ENCODE data around the gene HPN.

The HPN gene

DNA sequence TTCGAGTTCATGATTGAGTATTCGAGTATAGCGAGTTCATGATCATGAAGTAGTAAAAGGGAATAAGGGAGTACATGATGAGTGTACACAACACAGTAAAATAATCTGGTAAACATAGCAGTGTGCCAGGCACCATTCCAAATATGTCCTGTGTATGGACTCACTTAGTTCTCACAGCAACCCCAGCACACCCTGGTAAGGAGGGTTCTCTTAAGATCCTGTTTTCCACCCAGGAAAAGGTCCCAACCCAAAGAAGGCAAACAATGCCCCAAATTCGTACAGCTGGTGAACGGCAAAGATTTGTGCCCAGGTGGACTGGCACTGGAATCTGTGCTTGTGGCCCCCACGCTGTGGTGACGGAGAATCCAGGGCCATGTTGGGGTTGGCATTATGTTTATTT lies 21.4 kb downstream of the HPN start:
- DNase-seq (ENCODE audit: low read depth), result no peak

DNA sequence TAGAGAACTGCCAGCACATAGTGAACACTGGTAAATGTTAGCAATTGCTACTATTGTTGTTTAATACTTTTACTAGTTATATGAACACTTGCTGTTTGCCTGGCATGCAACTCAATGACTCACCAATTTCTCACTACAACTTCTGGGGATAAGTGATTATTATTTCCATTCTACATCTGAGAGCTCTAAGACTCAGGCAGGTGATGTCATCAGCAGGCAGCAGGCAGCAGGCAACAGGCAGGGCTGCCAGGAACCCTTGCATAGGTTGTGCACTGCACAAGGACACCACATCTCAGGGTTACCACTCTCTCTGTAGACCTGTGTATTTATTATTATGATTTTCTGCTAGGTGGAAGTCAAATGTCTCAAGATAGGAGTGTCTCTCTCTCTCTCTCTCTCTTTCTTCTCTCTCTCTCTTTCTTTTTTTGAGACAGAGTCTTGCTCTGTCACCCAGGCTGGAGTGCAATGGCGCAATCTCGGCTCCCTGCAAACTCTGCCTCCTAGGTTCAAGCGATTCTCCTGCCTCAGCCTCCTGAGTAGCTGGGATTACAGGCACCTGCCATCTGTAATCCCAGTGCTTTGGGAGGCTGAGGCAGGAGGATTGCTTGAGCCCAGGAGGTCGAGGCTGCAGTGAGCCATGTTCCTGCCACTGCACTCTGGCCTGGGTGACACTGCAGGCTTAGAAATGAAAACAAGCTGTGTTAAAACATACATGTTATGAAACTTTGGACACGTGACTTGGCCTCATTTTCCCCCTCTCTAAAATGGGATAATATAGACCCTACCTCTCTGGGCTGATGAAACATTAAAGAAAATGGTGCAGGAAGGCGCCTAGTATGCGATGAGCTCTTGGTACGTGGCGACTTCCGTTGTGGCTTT lies 22.7 kb downstream of the HPN start:
- peak; percentile 77 for DNase-seq (ENCODE audit: low read depth)

DNA sequence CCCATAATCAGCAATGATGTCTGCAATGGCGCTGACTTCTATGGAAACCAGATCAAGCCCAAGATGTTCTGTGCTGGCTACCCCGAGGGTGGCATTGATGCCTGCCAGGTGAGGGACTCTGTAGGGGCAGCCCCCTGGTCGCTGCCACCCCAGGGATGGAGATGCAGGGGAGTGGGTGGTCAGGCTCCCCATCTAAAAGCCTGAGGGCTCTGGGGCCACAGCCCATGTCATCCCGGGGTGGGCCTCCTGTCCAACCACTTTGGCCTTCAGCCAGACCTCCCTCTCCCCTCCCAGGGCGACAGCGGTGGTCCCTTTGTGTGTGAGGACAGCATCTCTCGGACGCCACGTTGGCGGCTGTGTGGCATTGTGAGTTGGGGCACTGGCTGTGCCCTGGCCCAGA lies 24.1 kb downstream of the HPN start:
- DNase-seq (ENCODE audit: low read depth), result no peak

DNA sequence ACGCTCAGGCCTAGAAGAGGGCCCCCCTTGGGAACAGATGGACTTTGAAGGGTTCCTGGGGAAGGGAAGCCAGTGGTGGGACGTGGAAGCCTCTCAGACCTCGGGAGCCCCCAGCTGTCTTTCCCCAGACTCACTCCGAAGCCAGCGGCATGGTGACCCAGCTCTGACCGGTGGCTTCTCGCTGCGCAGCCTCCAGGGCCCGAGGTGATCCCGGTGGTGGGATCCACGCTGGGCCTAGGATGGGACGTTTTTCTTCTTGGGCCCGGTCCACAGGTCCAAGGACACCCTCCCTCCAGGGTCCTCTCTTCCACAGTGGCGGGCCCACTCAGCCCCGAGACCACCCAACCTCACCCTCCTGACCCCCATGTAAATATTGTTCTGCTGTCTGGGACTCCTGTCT lies 24.6 kb downstream of the HPN start:
- DNase-seq (ENCODE audit: low read depth), result no peak

DNA sequence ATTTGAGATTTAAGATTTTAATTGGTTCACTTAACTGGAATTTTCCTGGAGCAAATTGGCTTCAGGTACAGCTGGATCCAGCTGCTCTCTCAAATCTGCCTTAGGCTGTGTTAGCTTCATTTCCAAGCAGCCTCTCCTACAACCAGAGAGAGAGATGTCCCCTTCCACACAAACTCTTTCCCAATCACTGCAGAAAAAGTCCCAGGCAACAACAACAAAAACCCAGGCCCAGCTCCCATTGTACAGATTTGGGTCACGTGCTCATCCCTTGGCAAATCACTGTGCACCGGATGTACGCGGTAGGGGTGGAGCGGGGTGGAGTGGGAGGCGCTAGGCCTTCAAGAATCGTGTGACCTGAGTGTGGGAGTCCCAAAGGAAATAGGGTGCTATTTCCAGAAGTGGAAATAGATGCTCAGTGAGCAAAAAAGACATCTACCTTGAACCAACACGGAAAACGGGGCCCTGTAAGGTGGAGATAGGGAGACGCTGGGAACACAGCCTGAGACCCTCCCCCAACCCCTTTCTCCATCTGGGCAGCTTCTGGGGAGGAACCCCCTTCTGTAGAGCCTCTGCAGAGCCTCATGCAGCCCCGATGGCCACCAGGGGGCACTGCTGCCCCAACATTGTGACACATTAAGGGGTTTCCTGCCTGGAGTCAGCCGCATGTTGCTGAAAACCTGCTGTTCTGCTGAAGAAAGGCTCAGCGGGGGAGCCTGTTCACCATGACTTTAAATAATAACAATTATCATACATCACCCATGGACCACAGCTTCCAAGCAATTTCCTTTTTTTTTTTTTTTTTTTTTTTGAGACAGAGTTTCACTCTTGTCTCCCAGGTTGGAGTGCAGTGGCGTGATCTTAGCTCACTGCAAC lies 25.4 kb downstream of the HPN start:
- peak; percentile 81 for DNase-seq (ENCODE audit: low read depth)

DNA sequence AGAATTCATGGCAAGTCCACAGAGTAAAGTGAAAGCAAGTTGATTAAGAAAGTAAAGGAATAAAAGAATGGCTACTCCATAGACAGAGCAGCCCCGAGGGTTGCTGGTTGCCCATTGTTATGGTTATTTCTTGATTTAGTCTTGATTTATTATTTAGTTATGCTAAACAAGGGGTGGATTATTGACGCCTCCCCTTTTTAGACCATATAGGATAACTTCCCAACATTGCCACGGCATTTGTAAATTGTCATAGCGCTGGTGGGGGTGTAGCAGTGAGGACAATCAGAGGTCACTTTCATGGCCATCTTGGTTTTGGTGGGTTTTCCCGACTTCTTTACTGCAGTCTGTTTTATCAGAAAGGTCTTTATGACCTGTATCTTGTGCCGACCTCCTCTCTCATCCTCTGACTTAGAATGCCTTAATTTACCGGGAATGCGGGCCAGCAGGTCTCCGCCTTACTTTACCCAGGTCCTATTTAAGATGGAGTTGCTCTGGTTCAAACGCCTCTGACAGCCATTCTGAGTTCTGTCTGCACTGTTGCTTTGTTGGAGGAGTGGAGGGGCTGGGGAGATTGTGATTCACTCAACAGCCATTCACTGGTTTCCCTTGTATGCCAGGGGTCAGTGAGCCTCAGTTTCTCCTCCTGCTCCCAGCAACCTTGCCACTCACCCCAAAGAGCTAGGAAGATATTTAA lies 27.6 kb downstream of the HPN start:
- DNase-seq (ENCODE audit: low read depth), result no peak

DNA sequence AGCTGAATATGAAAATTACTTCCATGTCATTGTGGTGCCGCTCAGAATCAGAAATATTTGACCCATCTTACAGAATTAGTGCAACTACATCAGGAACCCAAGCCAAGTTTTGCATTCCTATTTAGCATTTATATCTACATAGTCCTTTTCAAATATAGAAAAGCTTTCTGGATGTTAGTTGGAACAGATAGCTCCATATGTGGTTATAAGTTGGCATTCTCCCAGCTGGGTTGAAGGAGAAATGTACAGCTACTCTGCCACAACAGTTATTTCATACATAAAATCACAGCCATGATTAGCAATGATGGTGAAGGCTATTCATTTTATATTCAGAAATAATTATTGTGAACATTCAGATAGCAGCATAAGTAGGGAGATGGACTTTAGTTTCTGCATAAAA lies 28.2 kb downstream of the HPN start:
- no peak for DNase-seq (ENCODE audit: low read depth)

DNA sequence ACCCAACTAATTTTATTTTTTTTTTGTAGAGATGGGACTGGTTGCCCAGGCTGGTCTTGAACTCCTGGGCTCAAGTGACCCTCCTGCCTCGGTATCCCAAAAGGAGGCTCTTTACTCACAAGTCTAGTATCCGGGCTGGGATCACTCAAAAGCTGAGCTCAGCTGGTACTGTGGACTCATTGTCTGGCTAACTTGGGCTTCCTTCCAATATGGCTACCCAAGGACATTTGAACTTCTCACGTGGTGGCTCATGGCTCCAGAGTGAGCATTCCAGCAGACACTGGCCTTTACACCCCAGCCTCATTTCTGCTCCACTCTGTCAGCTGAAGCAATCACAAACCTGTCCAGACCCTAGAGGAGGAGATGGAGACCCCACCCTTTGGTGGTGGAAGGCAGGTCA lies 28.9 kb downstream of the HPN start:
- DNase-seq (ENCODE audit: low read depth), result no peak

DNA sequence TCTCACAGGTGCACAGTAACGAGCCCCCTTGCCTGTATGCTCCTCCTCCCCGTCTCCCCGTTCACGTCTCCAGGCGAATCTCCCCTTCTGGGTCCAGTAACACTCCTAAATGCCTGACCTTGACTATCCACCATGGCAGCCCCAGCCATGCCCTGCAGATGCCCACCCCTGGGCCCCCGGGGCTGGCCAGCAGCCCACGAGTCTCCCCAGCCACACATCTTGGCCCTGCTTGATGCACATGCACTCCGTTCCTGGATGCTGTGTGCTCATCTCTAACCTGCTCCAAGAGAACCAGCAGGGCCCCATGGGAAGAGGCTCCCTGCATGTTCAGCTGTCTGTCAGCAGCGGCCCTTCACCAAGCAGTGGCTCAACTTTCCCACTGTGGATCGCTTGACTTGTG lies 32.0 kb downstream of the HPN start:
- DNase-seq (ENCODE audit: low read depth), result no peak

DNA sequence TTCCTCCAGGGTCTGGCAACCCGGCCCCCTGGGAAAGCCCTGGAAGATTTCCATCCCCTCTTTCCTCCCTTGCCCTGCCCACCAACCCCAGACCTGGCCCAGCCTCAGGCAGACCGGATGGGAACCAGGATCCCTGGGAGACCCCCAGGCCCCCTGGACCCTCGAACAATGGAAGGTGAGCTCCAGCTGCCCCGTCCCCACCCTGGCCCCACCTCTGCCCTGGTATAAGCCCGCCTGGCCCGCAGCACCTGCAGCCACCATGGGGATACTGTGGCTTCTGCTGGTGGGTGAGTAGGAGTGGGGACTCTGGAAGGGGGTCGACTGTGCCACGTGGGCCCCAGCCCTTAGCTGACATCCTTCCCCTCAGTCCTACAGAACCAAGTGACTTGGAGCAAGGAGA lies 32.4 kb downstream of the HPN start:
- DNase-seq (ENCODE audit: low read depth), result no peak

DNA sequence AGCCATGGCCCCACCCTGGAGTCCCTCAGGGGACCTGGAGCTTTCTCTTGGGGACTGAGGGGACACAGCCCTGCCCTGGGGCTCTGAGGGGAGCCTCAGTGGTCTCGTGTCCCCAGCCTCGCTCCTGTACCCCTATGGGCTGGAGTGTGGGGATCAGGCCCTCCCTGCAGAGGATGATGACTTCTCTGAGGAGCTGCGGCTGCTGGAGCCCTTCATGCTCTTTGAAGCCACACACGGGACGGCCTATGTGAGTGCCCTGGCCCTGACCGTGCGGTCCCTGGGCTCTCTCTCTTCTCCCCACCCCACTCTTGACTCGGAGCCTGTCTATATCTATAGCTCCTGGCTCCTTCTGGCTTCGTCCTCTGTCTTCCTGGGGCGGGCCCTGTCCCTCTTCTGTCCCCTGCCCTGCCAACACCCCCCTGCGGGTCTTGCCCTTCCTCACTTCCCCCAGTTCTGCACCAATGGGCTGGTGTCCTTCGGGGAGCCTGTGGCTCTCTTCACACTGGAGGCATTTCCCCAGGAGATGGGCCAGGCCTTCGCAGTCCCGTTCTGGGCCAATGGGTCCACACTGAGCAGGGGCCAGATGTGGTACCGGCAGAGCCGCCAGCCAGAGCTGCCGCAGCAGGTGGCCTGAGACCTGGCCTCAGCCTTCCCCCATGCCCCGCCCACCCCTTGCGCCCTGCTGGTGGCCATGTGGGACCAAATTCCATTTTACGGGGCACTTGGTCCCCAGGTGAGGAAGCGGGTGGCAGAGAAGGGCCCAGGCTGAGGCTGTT lies 33.1 kb downstream of the HPN start:
- DNase-seq (ENCODE audit: low read depth), result no peak

DNA sequence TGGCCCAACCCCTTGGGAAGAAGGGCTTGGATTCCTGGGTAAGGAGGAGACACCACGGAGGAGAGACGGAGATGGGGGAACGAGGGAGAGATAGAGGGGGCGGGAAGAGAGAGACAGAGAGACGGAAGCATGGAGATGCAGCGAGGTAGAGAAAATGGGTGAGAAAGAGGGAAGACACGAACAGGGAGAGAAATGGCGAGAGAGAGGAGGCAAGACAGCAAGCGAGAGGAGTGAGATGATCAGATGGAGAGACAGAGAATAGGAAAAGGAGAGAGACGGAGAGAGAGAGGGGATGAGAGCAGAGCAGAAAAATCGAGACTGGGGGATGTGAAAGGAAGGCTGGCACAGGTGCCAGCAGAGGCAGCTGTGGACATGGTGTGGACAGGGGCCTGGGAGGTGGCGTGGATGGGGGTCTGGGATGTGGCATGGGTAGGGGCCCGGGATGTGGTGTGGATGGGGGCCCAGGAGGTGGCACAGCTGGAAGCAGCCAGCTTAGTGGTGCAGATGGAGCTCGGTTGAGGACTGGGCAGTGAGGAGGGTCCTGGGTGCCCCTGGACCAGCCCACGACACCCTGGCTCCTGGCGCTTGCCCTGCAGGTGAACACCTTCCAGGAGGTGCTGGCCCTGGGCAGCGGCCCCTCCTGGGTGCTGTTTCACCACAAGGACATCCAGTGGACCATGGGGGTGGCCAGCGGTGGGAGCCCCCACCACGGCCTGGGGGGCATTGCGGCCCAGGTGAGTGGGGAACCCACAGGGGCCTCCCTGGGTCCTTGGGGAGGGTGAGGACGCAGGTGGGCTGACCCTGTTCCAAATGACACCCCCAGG lies 33.9 kb downstream of the HPN start:
- DNase-seq (ENCODE audit: low read depth), result no peak

DNA sequence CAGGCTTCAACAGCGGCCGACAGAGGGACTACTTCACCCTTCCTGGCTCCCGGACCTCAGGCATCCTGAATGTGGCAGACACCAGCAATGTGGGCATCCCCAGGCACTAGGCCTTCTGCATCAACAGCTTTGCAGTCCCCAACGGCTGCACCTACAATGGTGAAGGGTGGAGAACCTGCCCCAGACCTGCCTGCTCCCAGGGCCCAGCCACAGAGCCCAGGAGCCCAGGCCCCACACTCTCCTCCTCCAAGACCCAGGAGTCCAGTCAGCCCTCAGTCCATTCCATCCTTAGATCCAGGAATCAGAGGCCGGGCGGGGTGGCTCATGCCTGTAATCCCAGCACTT lies 34.5 kb downstream of the HPN start:
- no peak for DNase-seq (ENCODE audit: low read depth)

DNA sequence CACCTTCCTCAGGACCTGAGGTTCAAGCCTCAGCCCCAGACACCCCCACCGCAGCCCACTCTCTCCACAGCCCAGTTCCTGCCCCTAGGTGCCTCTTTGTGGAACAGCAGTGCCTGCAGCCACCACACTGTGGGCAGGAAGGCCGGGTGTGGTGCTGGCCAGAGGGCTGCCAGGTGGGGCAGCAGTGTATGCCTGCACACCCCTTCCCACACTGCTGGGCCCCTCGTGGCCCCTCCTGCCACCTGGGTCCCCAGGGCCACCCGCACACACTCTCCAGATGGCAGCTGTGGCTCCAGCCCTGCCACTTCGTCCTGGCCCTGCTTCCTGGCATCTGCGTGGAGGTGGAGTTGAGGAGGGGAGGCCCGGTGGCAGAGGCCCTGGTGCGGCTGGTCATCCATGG lies 35.1 kb downstream of the HPN start:
- no peak for DNase-seq (ENCODE audit: low read depth)

DNA sequence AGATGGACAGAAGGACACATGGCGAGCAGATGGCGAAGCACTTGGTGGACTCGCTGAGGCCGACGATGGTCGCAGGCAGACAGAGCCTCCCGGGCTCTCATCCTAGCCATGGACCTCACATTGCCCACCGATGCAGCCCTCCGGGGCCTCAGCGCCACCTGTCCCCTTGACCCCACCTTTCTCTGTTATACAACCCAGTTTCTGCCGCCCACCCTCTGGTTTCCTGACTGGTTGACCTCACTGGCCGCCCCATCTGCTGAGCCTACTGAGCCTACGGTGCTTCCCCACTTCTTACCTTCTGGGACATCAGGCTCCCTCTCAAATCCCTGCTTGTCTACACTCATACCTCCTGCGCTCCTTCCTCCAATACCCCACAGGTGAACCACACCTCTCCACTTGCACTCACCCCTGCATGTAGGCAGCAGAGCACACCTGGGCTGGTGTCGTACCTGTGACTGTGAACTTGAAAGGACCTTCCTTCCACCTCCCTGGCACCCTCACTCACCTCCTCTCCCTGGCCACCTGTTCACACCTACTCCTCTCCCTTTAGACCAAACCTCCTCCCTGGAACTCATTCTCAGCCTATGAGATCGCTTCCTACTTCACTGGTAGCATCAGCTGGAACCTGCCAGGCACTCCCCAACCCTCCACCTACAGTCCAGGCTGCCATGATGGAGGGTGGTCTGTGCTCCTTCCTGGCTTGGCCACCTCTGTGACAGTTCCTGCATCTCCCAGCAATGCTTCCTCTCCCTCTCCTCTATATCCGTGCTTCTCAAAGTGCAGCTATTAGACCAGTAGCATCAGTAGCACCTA lies 36.1 kb downstream of the HPN start:
- DNase-seq (ENCODE audit: low read depth), result no peak

DNA sequence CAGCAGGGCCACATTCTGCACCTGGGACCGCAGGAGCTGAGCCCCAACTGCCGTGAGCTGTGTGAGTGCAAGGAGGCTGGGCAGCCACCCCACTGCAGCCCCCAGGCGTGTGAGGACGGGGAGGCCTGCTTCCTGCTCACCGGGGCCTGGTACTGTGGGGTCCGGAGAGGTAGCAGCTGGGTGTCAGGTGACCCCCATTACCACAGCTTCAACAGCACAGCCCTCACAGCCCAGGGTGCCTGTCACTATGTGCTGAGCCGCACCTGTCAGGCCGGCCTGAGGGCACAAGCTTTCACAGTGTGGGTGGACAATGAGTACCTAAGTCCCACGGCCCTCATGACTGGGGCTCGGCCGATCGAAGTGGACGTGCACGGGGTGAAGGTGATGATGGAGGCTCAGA lies 38.3 kb downstream of the HPN start:
- no peak for DNase-seq (ENCODE audit: low read depth)

DNA sequence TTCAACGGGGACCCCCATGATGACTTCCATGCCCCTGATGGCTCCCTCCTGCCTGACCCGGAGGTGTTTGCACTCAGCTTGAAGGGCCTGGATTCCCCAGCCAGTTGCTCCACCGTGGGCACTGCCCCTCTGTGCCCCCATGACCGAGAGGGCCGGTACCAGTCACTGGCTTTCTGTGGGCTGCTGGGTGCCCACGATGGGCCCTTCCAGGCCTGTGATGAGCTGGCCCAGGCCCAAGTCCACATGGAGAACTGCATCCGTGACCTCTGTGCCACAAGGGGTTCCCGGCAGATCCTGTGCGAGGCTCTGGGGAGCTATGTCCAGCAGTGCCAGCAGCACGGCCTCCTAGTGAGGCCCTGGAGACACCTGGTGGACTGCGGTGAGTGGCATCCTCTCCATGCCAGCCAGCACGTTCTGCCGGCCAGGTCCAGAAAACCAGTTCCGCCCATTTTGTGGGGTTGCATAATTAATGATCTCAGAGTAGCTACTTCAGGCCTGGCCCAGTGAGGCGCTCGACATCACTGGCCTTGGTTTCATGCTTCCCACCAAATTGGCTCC lies 39.2 kb downstream of the HPN start:
- no peak for DNase-seq (ENCODE audit: low read depth)

DNA sequence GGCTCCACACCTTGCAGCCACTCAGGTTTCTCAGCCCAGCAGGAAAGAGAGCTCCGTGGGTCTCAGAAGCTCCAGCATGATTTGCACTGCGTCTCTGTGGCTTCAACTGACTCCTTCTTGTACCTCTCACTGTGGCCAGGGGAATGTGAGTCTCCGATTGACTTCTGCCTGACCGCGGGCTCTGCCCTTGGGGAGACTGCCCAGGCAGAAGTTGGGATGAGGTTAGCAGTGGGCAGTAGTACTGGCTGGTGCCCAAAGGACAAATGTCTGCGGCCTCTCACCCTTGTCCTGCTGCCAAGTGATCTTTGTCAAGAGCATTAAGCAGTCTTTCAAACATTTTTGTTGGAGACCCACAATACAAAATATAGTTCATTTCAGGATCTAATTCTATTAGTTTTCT lies 39.7 kb downstream of the HPN start:
- DNase-seq (ENCODE audit: low read depth), result no peak

DNA sequence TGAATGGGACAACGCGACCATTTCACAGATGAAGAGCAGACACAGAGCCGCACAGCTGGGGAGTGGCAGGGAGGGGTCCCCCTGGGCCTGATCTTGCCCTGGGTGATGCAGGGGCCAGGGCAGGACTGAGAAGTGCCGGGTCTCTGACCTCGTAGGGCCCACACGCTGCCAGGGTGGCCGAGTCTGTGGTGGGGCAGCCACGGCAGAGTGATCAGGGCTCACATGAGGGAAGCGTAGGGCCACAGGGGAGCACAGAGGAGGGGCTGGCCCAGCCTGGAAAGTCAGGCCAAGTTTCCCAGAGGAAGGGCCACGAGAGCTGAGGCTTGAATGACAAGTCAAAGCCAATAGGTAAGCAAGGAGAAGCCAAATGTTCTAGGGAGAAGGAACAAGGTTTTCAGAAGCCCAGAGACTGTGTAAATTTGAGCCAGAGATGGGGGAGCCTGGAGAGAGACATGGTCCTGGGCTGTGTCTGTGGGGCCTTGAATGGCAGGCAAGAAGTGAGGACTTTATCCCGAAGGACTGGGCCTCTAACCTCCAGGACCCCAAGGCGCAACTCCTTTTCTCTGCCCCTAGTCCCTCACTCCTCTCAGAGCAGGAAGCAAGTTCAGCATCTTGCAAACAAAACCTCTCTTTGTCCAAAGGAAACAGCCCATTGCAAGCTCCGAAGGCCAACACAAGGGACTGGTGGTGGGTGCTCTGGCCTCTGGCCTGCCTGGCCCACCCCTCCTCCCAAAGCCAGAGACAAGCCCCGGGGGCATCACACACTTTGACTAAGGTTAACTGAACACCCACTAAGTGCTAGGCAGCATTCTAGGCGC lies 42.4 kb downstream of the HPN start:
- no peak for DNase-seq (ENCODE audit: low read depth)
